Osteoblast (primary cell): ENCODE results near the gene PLEKHO2. TPM values are rescaled to one million over a fixed set of nuclear protein-coding genes. Genes with fewer than 3 reads are reported as not detected.

Source experiments
- DNase-seq: peaks from one replicate; pipeline ENCODE4 v3.0.0; 2011; ENCODE audit warnings: low spot score, mixed read lengths; ENCODE audit not compliant: insufficient read length; ENCODE audit errors: missing footprints
- H2AFZ ChIP-seq: 2 replicates; pipeline ENCODE4 v1.6.0; 2011; ENCODE audit warnings: mild to moderate bottlenecking, low read length
- H3K27ac ChIP-seq: 2 replicates; pipeline ENCODE4 v1.5.1; 2011; ENCODE audit warnings: mild to moderate bottlenecking, low read depth, low read length, moderate library complexity
- H3K27me3 ChIP-seq: 2 replicates; pipeline ENCODE4 v1.6.0; 2012; ENCODE audit warnings: mild to moderate bottlenecking, control low read depth, inconsistent platforms, low read length, moderate library complexity; ENCODE audit not compliant: insufficient read depth
- H3K36me3 ChIP-seq: 2 replicates; pipeline ENCODE4 v1.5.1; 2011; ENCODE audit warnings: mild to moderate bottlenecking, low read length, control low read depth, moderate library complexity; ENCODE audit not compliant: insufficient read depth
- H3K4me1 ChIP-seq: 2 replicates; pipeline ENCODE4 v1.5.1; 2011; ENCODE audit warnings: mild to moderate bottlenecking, low read length, control low read depth, moderate library complexity; ENCODE audit not compliant: insufficient read depth
- H3K4me2 ChIP-seq: 2 replicates; pipeline ENCODE4 v1.6.0; 2011; ENCODE audit warnings: mild to moderate bottlenecking, low read length; ENCODE audit not compliant: insufficient read depth
- H3K4me3 ChIP-seq: fragments of 200-600 bp; sonication (generic); 3 replicates; pipeline ENCODE4 v1.5.1; 2012; ENCODE audit warnings: mild to moderate bottlenecking, low read length, inconsistent platforms; ENCODE audit not compliant: insufficient read depth
- H3K79me2 ChIP-seq: 2 replicates; pipeline ENCODE4 v1.6.0; 2012; ENCODE audit warnings: mild to moderate bottlenecking, low read length, control low read depth, inconsistent platforms; ENCODE audit not compliant: insufficient read depth
- H3K9me3 ChIP-seq: 2 replicates; pipeline ENCODE4 v1.5.1; 2011; ENCODE audit warnings: low read depth, low read length, control low read depth
- H4K20me1 ChIP-seq: 2 replicates; pipeline ENCODE4 v1.6.0; 2012; ENCODE audit warnings: mild to moderate bottlenecking, low read length, control low read depth; ENCODE audit not compliant: insufficient read depth
- total RNA-seq: library from RNA; depleted of rRNA; stranded (reverse); fragments of >200 nt; gene quantifications from 2 replicates; pipeline ENCODE4 v1.2.3, GENCODE V29; 2012
- TF ChIP-seq, protein P1 (sequence below): IDR thresholded peaks from 2 replicates; pipeline ENCODE4 v1.5.1; 2011; ENCODE audit warnings: mild to moderate bottlenecking, low read depth, low read length, moderate library complexity; ENCODE audit errors: extremely low read depth

The PLEKHO2 gene
- total RNA-seq, 1 donor, result 41.6 TPM

DNA sequence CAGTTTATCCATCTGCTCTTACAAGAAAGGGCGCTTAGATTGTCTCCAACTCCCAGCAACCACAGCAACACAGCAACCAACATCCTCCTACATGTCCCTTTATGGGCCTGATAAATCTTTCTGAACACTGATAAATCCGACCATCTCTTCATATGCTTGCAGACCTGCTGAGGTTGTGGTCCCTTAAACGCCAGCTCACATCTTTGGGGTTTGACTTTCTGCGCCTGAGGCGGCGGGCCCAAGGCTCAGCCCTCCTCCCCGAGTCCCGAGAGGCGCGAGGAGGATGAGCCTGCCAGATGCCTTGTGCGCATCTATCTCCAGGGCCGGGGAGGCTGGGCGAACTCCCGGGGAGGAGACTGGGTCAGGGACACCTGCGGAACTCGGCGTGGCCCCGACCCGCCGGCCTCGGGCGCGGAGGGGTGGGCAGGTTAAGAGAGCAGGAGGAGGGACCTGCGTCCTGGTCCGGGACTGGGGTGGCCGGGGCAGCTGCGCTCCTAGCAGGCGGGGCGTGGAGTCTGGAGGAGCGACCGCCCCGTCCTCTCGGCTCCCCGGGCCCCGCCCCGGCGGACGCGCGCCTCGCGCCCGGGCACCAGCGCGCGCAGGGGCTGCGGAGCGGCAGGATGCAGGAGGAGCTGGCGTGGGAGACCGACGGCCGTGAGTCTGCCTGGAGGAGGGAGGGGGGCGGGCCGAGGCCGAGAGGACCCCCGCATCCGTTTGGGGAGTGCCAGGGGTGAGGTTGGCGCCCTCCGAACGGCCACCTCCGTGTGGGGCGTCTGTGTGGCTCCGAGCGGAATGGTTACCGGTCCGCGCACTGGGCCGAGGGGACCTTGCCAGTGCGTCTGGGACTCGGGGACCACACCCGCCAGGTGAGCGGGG lies 69.8 kb downstream of the PLEKHO2 start, which contains the start of gene ANKDD1A:
TSS of gene ANKDD1A (plus strand) at position 592 of the 876 bp plus-strand sequence. CDS start at position 621, 29 bp downstream.
- H3K9me3 ChIP-seq, result no peaks in the 10 kb centered on the region
- peak within 1 kb of the TSS; percentile 71 for H2AFZ ChIP-seq
- H3K4me1 ChIP-seq, result peaks cover 4% of the 10 kb centered on the region
- no peaks in the 10 kb centered on the region for H3K27me3 ChIP-seq
- no peaks in the 10 kb centered on the region for H4K20me1 ChIP-seq
- DNase-seq, result peak; percentile 96
- H3K4me2 ChIP-seq, result peak within 1 kb of the TSS; percentile 78
- no peaks in the 10 kb centered on the region for H3K36me3 ChIP-seq
- peak within 1 kb of the TSS; percentile 77 for H3K4me3 ChIP-seq
- no peak within 1 kb of the TSS for H3K27ac ChIP-seq
- TF ChIP-seq, protein P1, sequence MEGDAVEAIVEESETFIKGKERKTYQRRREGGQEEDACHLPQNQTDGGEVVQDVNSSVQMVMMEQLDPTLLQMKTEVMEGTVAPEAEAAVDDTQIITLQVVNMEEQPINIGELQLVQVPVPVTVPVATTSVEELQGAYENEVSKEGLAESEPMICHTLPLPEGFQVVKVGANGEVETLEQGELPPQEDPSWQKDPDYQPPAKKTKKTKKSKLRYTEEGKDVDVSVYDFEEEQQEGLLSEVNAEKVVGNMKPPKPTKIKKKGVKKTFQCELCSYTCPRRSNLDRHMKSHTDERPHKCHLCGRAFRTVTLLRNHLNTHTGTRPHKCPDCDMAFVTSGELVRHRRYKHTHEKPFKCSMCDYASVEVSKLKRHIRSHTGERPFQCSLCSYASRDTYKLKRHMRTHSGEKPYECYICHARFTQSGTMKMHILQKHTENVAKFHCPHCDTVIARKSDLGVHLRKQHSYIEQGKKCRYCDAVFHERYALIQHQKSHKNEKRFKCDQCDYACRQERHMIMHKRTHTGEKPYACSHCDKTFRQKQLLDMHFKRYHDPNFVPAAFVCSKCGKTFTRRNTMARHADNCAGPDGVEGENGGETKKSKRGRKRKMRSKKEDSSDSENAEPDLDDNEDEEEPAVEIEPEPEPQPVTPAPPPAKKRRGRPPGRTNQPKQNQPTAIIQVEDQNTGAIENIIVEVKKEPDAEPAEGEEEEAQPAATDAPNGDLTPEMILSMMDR, result no peak
- no peaks in the 10 kb centered on the region for H3K79me2 ChIP-seq

DNA sequence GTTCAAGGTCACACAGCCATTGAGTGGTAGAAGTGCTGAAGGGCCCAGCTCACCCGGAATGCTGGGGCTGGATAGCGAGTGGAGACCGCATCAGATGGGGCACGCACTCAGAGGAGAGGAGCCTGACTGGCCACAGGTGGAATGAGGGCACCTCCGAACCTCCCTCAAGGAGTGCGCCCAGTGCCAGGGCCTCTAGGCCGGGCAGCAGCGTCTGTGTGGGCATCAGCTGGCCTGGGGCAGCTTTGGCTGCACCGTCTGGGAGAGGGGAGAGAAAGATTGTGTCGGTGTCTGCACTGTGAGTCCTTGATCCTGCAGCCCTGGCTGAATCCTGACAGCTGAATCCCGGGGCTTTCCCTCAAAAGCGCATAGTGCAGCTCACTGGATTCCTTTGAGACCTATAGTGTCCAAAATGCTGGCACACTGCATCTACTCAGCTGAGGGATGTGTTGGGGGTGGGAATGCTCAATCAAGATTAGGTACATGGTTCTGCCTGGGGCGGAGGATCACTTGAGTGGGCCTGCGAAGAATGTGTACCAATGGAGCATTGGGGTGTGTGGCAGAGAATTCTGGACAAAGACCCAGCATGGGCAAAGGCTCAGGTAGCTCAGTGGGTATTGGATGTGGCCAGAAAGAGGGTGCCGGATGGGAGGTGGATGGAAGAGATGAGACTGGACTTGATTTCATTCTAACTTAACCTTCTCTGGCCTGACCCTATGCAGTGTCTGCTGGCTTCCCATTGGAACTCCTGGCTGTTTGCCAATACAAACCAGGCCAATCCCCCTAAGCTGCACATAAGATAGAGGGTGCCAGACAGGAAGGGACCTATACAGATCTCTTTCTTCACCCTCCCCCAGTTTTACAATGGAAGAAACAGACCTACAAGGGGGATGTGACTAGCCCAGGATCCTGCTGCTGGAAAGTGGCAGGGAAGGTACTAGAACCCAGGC lies 70.9 kb downstream of the PLEKHO2 start:
- no peak overlapping the region for H3K4me3 ChIP-seq
- H3K27me3 ChIP-seq, result no peaks in the 10 kb centered on the region
- H4K20me1 ChIP-seq, result no peaks in the 10 kb centered on the region
- no peaks in the 10 kb centered on the region for H3K9me3 ChIP-seq
- no peaks in the 10 kb centered on the region for H3K79me2 ChIP-seq
- peaks cover 4% of the 10 kb centered on the region for H3K4me1 ChIP-seq
- H3K36me3 ChIP-seq, result no peaks in the 10 kb centered on the region
- H3K4me2 ChIP-seq, result peak overlapping the region; percentile 78
- H2AFZ ChIP-seq, result no peak overlapping the region
- no peak for DNase-seq
- no peak overlapping the region for H3K27ac ChIP-seq
- TF ChIP-seq, protein P1, result no peak

DNA sequence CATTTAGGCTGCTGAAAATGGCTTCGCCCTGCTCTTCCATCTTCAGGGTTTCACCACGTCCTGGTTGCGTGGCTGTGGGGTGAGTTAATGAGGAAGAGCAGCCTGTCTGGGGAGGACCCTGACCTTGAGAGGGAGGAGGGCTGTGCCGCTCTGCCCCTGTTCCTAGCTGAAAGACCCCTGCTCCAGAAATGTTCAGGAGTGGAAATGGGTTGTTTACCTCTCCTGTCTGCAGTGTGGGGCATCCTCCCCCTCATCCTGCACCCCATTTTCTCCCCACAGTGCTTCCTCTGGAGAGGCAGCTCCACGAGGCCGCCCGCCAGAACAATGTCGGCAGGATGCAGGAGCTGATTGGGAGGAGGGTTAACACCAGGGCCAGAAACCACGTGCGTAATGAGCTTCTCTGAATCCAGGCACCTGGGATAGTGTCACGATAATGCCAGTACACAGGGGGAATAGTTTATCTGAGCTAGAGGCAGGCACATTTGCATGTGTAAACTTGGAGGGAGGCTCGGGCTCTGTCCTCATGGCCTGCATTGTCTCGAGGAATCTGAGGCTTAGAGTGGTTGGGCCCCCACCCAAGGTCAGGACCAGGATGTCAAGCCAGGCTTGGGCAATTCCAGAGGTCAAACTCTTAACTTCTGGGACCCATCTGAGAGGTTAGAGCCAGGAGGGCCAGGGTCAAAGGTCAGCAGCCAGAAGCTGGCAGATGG lies 74.0 kb downstream of the PLEKHO2 start:
- Histone ChIP-seq H3K79me2 (no peaks in the 10 kb centered on the region), H2AFZ (no peak overlapping the region), H3K4me3 (no peak overlapping the region), H3K27ac (no peak overlapping the region), H4K20me1 (no peaks in the 10 kb centered on the region), H3K9me3 (no peaks in the 10 kb centered on the region), H3K4me2 (no peak overlapping the region), H3K36me3 (no peaks in the 10 kb centered on the region), H3K27me3 (no peaks in the 10 kb centered on the region), H3K4me1 (peaks cover 4% of the 10 kb centered on the region)
- DNase-seq, result no peak
- TF ChIP-seq, protein P1, result no peak
